Stimulated activated CD4-positive, alpha-beta T cell treated with anti-CD3 and anti-CD28 coated beads, Interleukin-15, amount 100 ng/mL, for 48 hours (primary cell): ENCODE measurements around the gene ICAM5.
"Not testable (repeated sequence)": the region's sequence is repeated elsewhere in the genome, so short reads cannot be mapped to it uniquely, and the experiment has no call there.

Source experiments
- DNase-seq, 2 donors: peaks; one replicate each; pipeline ENCODE4 v3.0.0-alpha.2; 2020; ENCODE audit warnings: low read depth in 2 of 2

ICAM5 gene

GRCh38 chr19:10270616-10271394 is 18.9 kb upstream of the ICAM5 start, which contains the start of gene ICAM1:
ICAM1 (plus strand) TSS chr19:10271120; CDS start chr19:10271160, 40 bp downstream.
- DNase-seq, result peak in 1 of 2 donors; percentile 73

GRCh38 chr19:10271543-10272086 is 18.1 kb upstream of the ICAM5 start:
- no peak for DNase-seq

GRCh38 chr19:10274589-10274988 is 15.2 kb upstream of the ICAM5 start:
- DNase-seq, result no peak

GRCh38 chr19:10277795-10278589 is 11.8 kb upstream of the ICAM5 start:
- no peak for DNase-seq

GRCh38 chr19:10278935-10279334 is 10.8 kb upstream of the ICAM5 start:
- DNase-seq, result no peak

- DNase-seq, result no peak
Observed at GRCh38 chr19:10279737-10280442, 9.9 kb upstream of the ICAM5 start.

GRCh38 chr19:10282043-10282442 is 7.7 kb upstream of the ICAM5 start:
- DNase-seq, result not testable (repeated sequence)

GRCh38 chr19:10283301-10284064 is 6.3 kb upstream of the ICAM5 start:
- no peak for DNase-seq

- no peak for DNase-seq
Observed at GRCh38 chr19:10284065-10284959, 5.4 kb upstream of the ICAM5 start.

GRCh38 chr19:10284960-10285278 is 4.8 kb upstream of the ICAM5 start:
- no peak for DNase-seq

- DNase-seq, result no peak
Observed at GRCh38 chr19:10285393-10285792, 4.4 kb upstream of the ICAM5 start.

- no peak for DNase-seq
Observed at GRCh38 chr19:10286803-10287737, 2.7 kb upstream of the ICAM5 start, which contains the start of gene ICAM4. ICAM4 (plus strand) TSS chr19:10286955; CDS start chr19:10287013, 58 bp downstream.

- DNase-seq, result no peak
Observed at GRCh38 chr19:10288662-10289166, 1.0 kb upstream of the ICAM5 start.

GRCh38 chr19:10289167-10289835 is 451 bp upstream of the ICAM5 start:
- DNase-seq, result peak in 1 of 2 donors; percentile 64

GRCh38 chr19:10290357-10290875 is 664 bp downstream of the ICAM5 start:
- DNase-seq, result no peak

GRCh38 chr19:10290876-10291553 is 1.3 kb downstream of the ICAM5 start:
- DNase-seq, result no peak

- DNase-seq, result no peak
Observed at GRCh38 chr19:10291554-10292205, 1.9 kb downstream of the ICAM5 start.
